ENCODE results near the gene IPO11.
"Not testable (repeated sequence)": the region's sequence is repeated elsewhere in the genome, so short reads cannot be mapped to it uniquely, and the experiment has no call there.

IPO11 gene

GRCh38 chr5:62562867-62563266 lies 150.3 kb downstream of the IPO11 start:
- no peak for DNase-seq (ENCODE audit: low read depth)
- H3K4me3 ChIP-seq (ENCODE audit: low read depth, low read length), result no peak overlapping the region
- TF ChIP-seq CTCF (IDR thresholded peaks at IDR 0.05; ENCODE audit: control insufficient read depth, extremely low read depth, insufficient read depth), result no peak

- no peak overlapping the region for H3K4me3 ChIP-seq (ENCODE audit: low read depth, low read length)
- TF ChIP-seq CTCF (IDR thresholded peaks at IDR 0.05; ENCODE audit: control insufficient read depth, extremely low read depth, insufficient read depth), result no peak
- DNase-seq (ENCODE audit: low read depth), result peak; percentile 46
These were observed 151.5 kb downstream of the IPO11 start for GRCh38 chr5:62564101-62564500.

GRCh38 chr5:62565740-62566139 lies 153.2 kb downstream of the IPO11 start:
- not testable (repeated sequence) for DNase-seq (ENCODE audit: low read depth); H3K4me3 ChIP-seq (ENCODE audit: low read depth, low read length)

- H3K4me3 ChIP-seq (ENCODE audit: low read depth, low read length), result no peak overlapping the region
- DNase-seq (ENCODE audit: low read depth), result no peak
- no peak for TF ChIP-seq CTCF (IDR thresholded peaks at IDR 0.05; ENCODE audit: control insufficient read depth, extremely low read depth, insufficient read depth)
These were observed 155.6 kb downstream of the IPO11 start for GRCh38 chr5:62568143-62568542.

GRCh38 chr5:62568800-62569432 lies 156.4 kb downstream of the IPO11 start:
- TF ChIP-seq CTCF (IDR thresholded peaks at IDR 0.05; ENCODE audit: control insufficient read depth, extremely low read depth, insufficient read depth), result no peak
- DNase-seq (ENCODE audit: low read depth), result no peak

GRCh38 chr5:62569470-62569869 lies 156.9 kb downstream of the IPO11 start:
- no peak overlapping the region for H3K4me3 ChIP-seq (ENCODE audit: low read depth, low read length)
- no peak for DNase-seq (ENCODE audit: low read depth)
- TF ChIP-seq CTCF (IDR thresholded peaks at IDR 0.05; ENCODE audit: control insufficient read depth, extremely low read depth, insufficient read depth), result no peak

More at GRCh38 chr5:62568800-62569432, 156.4 kb downstream of the IPO11 start:
- H3K4me3 ChIP-seq (ENCODE audit: low read depth, low read length), result no peak overlapping the region

GRCh38 chr5:62572918-62573514 lies 160.5 kb downstream of the IPO11 start:
- no peak for DNase-seq (ENCODE audit: low read depth)
- no peak overlapping the region for H3K4me3 ChIP-seq (ENCODE audit: low read depth, low read length)
- TF ChIP-seq CTCF (IDR thresholded peaks at IDR 0.05; ENCODE audit: control insufficient read depth, extremely low read depth, insufficient read depth), result no peak
